Measurements from ENCODE around the gene SPG7.

SPG7 gene

GRCh38 chr16:89595330-89596060, 87.3 kb downstream of the SPG7 start:
- Histone ChIP-seq H3K36me3 (no peaks in the 10 kb centered on the region), H3K27ac (no peak overlapping the region), H3K4me3 (ENCODE audit: low read depth, low read length) (no peak overlapping the region), H3K9me3 (ENCODE audit: severe bottlenecking) (no peaks in the 10 kb centered on the region), H3K27me3 (ENCODE audit: insufficient read depth, low read depth, severe bottlenecking) (no peaks in the 10 kb centered on the region)
- no peak for DNase-seq
- no peak for TF ChIP-seq CTCF (IDR thresholded peaks at IDR 0.05; ENCODE audit: low read depth, low read length)

GRCh38 chr16:89596061-89596689, 88.0 kb downstream of the SPG7 start:
- Histone ChIP-seq H3K9me3 (ENCODE audit: severe bottlenecking) (no peaks in the 10 kb centered on the region), H3K36me3 (no peaks in the 10 kb centered on the region)
- no peak for TF ChIP-seq CTCF (IDR thresholded peaks at IDR 0.05; ENCODE audit: low read depth, low read length)

GRCh38 chr16:89596957-89597649, 88.9 kb downstream of the SPG7 start:
- Histone ChIP-seq H3K4me3 (ENCODE audit: low read depth, low read length) (no peak overlapping the region), H3K27ac (peak overlapping the region; percentile 69), H3K36me3 (no peaks in the 10 kb centered on the region), H3K9me3 (ENCODE audit: severe bottlenecking) (no peaks in the 10 kb centered on the region), H3K27me3 (ENCODE audit: insufficient read depth, low read depth, severe bottlenecking) (no peaks in the 10 kb centered on the region)
- no peak for DNase-seq
- no peak for TF ChIP-seq CTCF (IDR thresholded peaks at IDR 0.05; ENCODE audit: low read depth, low read length)

More at GRCh38 chr16:89596061-89596689, 88.0 kb downstream of the SPG7 start:
- Histone ChIP-seq H3K4me3 (ENCODE audit: low read depth, low read length) (no peak overlapping the region), H3K27ac (no peak overlapping the region), H3K27me3 (ENCODE audit: insufficient read depth, low read depth, severe bottlenecking) (no peaks in the 10 kb centered on the region)
- no peak for DNase-seq

- H3K27ac ChIP-seq, result peak overlapping the region; percentile 68
- H3K36me3 ChIP-seq, result no peaks in the 10 kb centered on the region
- no peak for TF ChIP-seq CTCF (IDR thresholded peaks at IDR 0.05; ENCODE audit: low read depth, low read length)
- H3K27me3 ChIP-seq (ENCODE audit: insufficient read depth, low read depth, severe bottlenecking), result no peaks in the 10 kb centered on the region
- DNase-seq, result peak; percentile 67
- no peaks in the 10 kb centered on the region for H3K9me3 ChIP-seq (ENCODE audit: severe bottlenecking)
- peak overlapping the region; percentile 18; the same call in 1 of the 2 replicates for H3K4me3 ChIP-seq (ENCODE audit: low read depth, low read length)
These were observed 90.0 kb downstream of the SPG7 start for GRCh38 chr16:89598199-89598598.

- Histone ChIP-seq H3K9me3 (ENCODE audit: severe bottlenecking) (no peaks in the 10 kb centered on the region), H3K27ac (peak overlapping the region; percentile 63), H3K4me3 (ENCODE audit: low read depth, low read length) (no peak overlapping the region), H3K27me3 (ENCODE audit: insufficient read depth, low read depth, severe bottlenecking) (no peaks in the 10 kb centered on the region), H3K36me3 (no peaks in the 10 kb centered on the region)
- TF ChIP-seq CTCF (IDR thresholded peaks at IDR 0.05; ENCODE audit: low read depth, low read length), result peak; percentile 66
- DNase-seq, result peak; percentile 90
These were observed 91.3 kb downstream of the SPG7 start for GRCh38 chr16:89599451-89599858.

All from WERI-Rb-1 (cell line).